Neuron (in vitro differentiated cells): ENCODE measurements around the gene AIMP2.
"Not testable (repeated sequence)": the region's sequence is repeated elsewhere in the genome, so short reads cannot be mapped to it uniquely, and the experiment has no call there.

Experiments
- H2AFZ ChIP-seq: one replicate; pipeline ENCODE4 v1.6.1; 2013; ENCODE audit warnings: low read depth, mild to moderate bottlenecking, inconsistent platforms, low read length, moderate library complexity
- H3K27me3 ChIP-seq: one replicate; pipeline ENCODE4 v1.6.1; 2013; ENCODE audit warnings: low read length; ENCODE audit not compliant: insufficient read depth
- H3K36me3 ChIP-seq: one replicate; pipeline ENCODE4 v1.6.1; 2013; ENCODE audit warnings: low read length; ENCODE audit not compliant: insufficient read depth
- H3K4me1 ChIP-seq: one replicate; pipeline ENCODE4 v1.6.1; 2013; ENCODE audit warnings: low read length; ENCODE audit not compliant: insufficient read depth
- H3K4me3 ChIP-seq: 2 replicates; pipeline ENCODE4 v1.5.1; 2013; ENCODE audit warnings: mild to moderate bottlenecking, low read length, moderate library complexity
- H3K9me3 ChIP-seq: one replicate; pipeline ENCODE4 v1.6.1; 2013; ENCODE audit warnings: low read length

AIMP2 gene

GRCh38 chr7:6008668-6009611 lies at the start of gene AIMP2, which contains the start of gene PMS2:
Gene AIMP2 (plus strand): TSS chr7:6009272. CDS start chr7:6009364, 92 bp downstream.
Gene PMS2 (minus strand): TSS chr7:6009049. CDS start chr7:6009019, 30 bp downstream.
- H3K9me3 ChIP-seq = no peaks in the 10 kb centered on the region
- peak within 1 kb of the TSS; percentile 87 for H3K4me3 ChIP-seq
- H3K36me3 ChIP-seq = peaks cover 16% of the 10 kb centered on the region
- no peaks in the 10 kb centered on the region for H3K27me3 ChIP-seq
- peaks cover 9% of the 10 kb centered on the region for H3K4me1 ChIP-seq
- H2AFZ ChIP-seq = peak within 1 kb of the TSS; percentile 4

GRCh38 chr7:5963205-5963604 lies 45.9 kb upstream of the AIMP2 start:
- not testable (repeated sequence) for H3K27me3 ChIP-seq, H3K4me1 ChIP-seq, H3K9me3 ChIP-seq, H2AFZ ChIP-seq, H3K36me3 ChIP-seq, H3K4me3 ChIP-seq

- not testable (repeated sequence) for H3K4me3 ChIP-seq, H3K9me3 ChIP-seq, H2AFZ ChIP-seq, H3K4me1 ChIP-seq, H3K27me3 ChIP-seq, H3K36me3 ChIP-seq
Observed at GRCh38 chr7:5963810-5964209, 45.3 kb upstream of the AIMP2 start.

DNA sequence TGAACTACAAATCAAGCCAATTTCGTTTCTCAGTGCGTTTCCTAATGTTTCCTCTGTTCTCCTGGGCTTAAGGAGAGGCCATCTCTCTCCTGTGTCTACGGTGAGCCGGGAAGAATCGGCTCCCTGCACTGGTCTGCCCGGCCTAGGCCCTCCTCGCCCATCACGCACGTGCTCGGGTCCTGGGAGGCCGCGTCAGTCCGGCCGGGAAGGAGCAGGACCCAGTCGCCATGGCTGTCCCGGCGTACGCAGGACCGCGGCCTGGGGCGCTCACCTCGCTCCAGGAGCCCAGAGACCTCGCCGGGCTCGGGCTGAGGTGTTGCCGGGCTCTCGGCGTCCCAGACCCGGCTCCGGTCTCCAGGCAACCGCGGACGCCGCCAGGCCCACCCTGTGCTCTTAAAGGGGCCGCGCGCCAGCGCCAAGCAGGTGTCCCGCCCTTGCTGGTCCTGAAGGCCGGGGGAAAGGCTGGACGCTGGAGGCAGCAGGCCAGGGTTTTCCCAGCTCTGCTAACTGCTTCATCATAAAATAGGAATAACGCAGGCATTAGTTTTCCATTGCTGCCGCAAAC lies 38.6 kb upstream of the AIMP2 start, which contains the start of gene RSPH10B:
Gene RSPH10B (minus strand): TSS at position 343 of the 565 bp plus-strand sequence. CDS start 3,573 bp downstream, outside the sequence.
- H3K27me3 ChIP-seq, H3K4me3 ChIP-seq, H3K36me3 ChIP-seq, H3K4me1 ChIP-seq, H2AFZ ChIP-seq, H3K9me3 ChIP-seq: not testable (repeated sequence)

GRCh38 chr7:5973580-5973979 lies 35.5 kb upstream of the AIMP2 start:
- not testable (repeated sequence) for H3K36me3 ChIP-seq, H3K27me3 ChIP-seq, H3K4me1 ChIP-seq, H3K4me3 ChIP-seq, H3K9me3 ChIP-seq, H2AFZ ChIP-seq

- not testable (repeated sequence) for H3K27me3 ChIP-seq, H3K9me3 ChIP-seq, H2AFZ ChIP-seq, H3K4me3 ChIP-seq, H3K4me1 ChIP-seq
- H3K36me3 ChIP-seq = peaks cover 11% of the 10 kb centered on the region
Observed at GRCh38 chr7:5979680-5980314, 29.3 kb upstream of the AIMP2 start.

GRCh38 chr7:5987061-5987460 lies 22.0 kb upstream of the AIMP2 start:
- H2AFZ ChIP-seq, H3K9me3 ChIP-seq, H3K4me1 ChIP-seq, H3K27me3 ChIP-seq, H3K4me3 ChIP-seq: not testable (repeated sequence)
- H3K36me3 ChIP-seq = peaks cover 32% of the 10 kb centered on the region

- Histone ChIP-seq H3K27me3 (no peaks in the 10 kb centered on the region), H2AFZ (no peak overlapping the region), H3K4me3 (no peak overlapping the region), H3K4me1 (no peaks in the 10 kb centered on the region), H3K9me3 (no peaks in the 10 kb centered on the region), H3K36me3 (peaks cover 56% of the 10 kb centered on the region)
Observed at GRCh38 chr7:5997210-5997808, 11.8 kb upstream of the AIMP2 start.

GRCh38 chr7:6007386-6007785 lies 1.7 kb upstream of the AIMP2 start:
- no peak overlapping the region for H3K4me3 ChIP-seq
- H3K36me3 ChIP-seq = peaks cover 21% of the 10 kb centered on the region

GRCh38 chr7:6007835-6008590 lies 1.1 kb upstream of the AIMP2 start:
- H3K36me3 ChIP-seq = peaks cover 22% of the 10 kb centered on the region
- H3K9me3 ChIP-seq, H2AFZ ChIP-seq: not testable (repeated sequence)

More at GRCh38 chr7:6007386-6007785, 1.7 kb upstream of the AIMP2 start:
- peaks cover 9% of the 10 kb centered on the region for H3K4me1 ChIP-seq
- no peak overlapping the region for H2AFZ ChIP-seq
- H3K9me3 ChIP-seq = no peaks in the 10 kb centered on the region
- H3K27me3 ChIP-seq = no peaks in the 10 kb centered on the region

GRCh38 chr7:6010370-6010769 lies 1.3 kb downstream of the AIMP2 start:
- H3K27me3 ChIP-seq, H3K9me3 ChIP-seq, H2AFZ ChIP-seq, H3K4me1 ChIP-seq: not testable (repeated sequence)
- H3K36me3 ChIP-seq = peaks cover 14% of the 10 kb centered on the region
- peak overlapping the region; percentile 87 for H3K4me3 ChIP-seq

More at GRCh38 chr7:6007835-6008590, 1.1 kb upstream of the AIMP2 start:
- H3K27me3 ChIP-seq, H3K4me1 ChIP-seq: not testable (repeated sequence)
- H3K4me3 ChIP-seq = peak overlapping the region; percentile 87

GRCh38 chr7:6011541-6011940 lies 2.5 kb downstream of the AIMP2 start:
- Histone ChIP-seq H3K9me3 (no peaks in the 10 kb centered on the region), H3K36me3 (peaks cover 21% of the 10 kb centered on the region), H3K4me1 (peaks cover 9% of the 10 kb centered on the region), H2AFZ (no peak overlapping the region), H3K4me3 (no peak overlapping the region), H3K27me3 (no peaks in the 10 kb centered on the region)
